ENCODE data around the gene TIMP3. TPM values are rescaled to one million over a fixed set of nuclear protein-coding genes. Genes with fewer than 3 reads are reported as not detected.

Gene TIMP3
- total RNA-seq, 1 donor from 2014 or later, result 37.3 TPM

GRCh38 chr22:32897400-32897799 lies 95.9 kb downstream of the TIMP3 start:
- DNase-seq (ENCODE audit: extremely low spot score, unreplicated experiment), result no peak
- TF ChIP-seq CTCF (IDR thresholded peaks at IDR 0.05), result no peak
- no peak overlapping the region for H3K4me3 Mint-ChIP-seq (ENCODE audit: unreplicated experiment)
- no peak overlapping the region for H3K27ac Mint-ChIP-seq (ENCODE audit: unreplicated experiment)
- no peaks in the 10 kb centered on the region for H3K36me3 Mint-ChIP-seq (ENCODE audit: unreplicated experiment)
- peaks cover 3% of the 10 kb centered on the region for H3K27me3 Mint-ChIP-seq (ENCODE audit: unreplicated experiment)
- no peaks in the 10 kb centered on the region for H3K4me1 Mint-ChIP-seq (ENCODE audit: unreplicated experiment)
- no peaks in the 10 kb centered on the region for H3K9me3 Mint-ChIP-seq (ENCODE audit: unreplicated experiment)

GRCh38 chr22:32900886-32901635 lies 99.6 kb downstream of the TIMP3 start:
- no peak for DNase-seq (ENCODE audit: extremely low spot score, unreplicated experiment)
- H3K27ac Mint-ChIP-seq (ENCODE audit: unreplicated experiment), result no peak overlapping the region

GRCh38 chr22:32901925-32902324 lies 100.4 kb downstream of the TIMP3 start:
- Mint-ChIP-seq H3K36me3 (ENCODE audit: unreplicated experiment) (no peaks in the 10 kb centered on the region), H3K27ac (ENCODE audit: unreplicated experiment) (no peak overlapping the region), H3K4me3 (ENCODE audit: unreplicated experiment) (no peak overlapping the region), H3K9me3 (ENCODE audit: unreplicated experiment) (no peaks in the 10 kb centered on the region), H3K27me3 (ENCODE audit: unreplicated experiment) (no peaks in the 10 kb centered on the region), H3K4me1 (ENCODE audit: unreplicated experiment) (no peaks in the 10 kb centered on the region)
- no peak for TF ChIP-seq CTCF (IDR thresholded peaks at IDR 0.05)
- DNase-seq (ENCODE audit: extremely low spot score, unreplicated experiment), result no peak

More at GRCh38 chr22:32900886-32901635, 99.6 kb downstream of the TIMP3 start:
- no peak for TF ChIP-seq CTCF (IDR thresholded peaks at IDR 0.05)
- no peak overlapping the region for H3K4me3 Mint-ChIP-seq (ENCODE audit: unreplicated experiment)
- no peaks in the 10 kb centered on the region for H3K4me1 Mint-ChIP-seq (ENCODE audit: unreplicated experiment)
- no peaks in the 10 kb centered on the region for H3K9me3 Mint-ChIP-seq (ENCODE audit: unreplicated experiment)
- H3K27me3 Mint-ChIP-seq (ENCODE audit: unreplicated experiment), result no peaks in the 10 kb centered on the region
- H3K36me3 Mint-ChIP-seq (ENCODE audit: unreplicated experiment), result no peaks in the 10 kb centered on the region

GRCh38 chr22:32903507-32903906 lies 102.0 kb downstream of the TIMP3 start:
- DNase-seq (ENCODE audit: extremely low spot score, unreplicated experiment), result no peak
- H3K27me3 Mint-ChIP-seq (ENCODE audit: unreplicated experiment), result no peaks in the 10 kb centered on the region
- no peaks in the 10 kb centered on the region for H3K4me1 Mint-ChIP-seq (ENCODE audit: unreplicated experiment)
- no peak for TF ChIP-seq CTCF (IDR thresholded peaks at IDR 0.05)
- H3K9me3 Mint-ChIP-seq (ENCODE audit: unreplicated experiment), result no peaks in the 10 kb centered on the region
- H3K36me3 Mint-ChIP-seq (ENCODE audit: unreplicated experiment), result no peaks in the 10 kb centered on the region
- no peak overlapping the region for H3K27ac Mint-ChIP-seq (ENCODE audit: unreplicated experiment)
- H3K4me3 Mint-ChIP-seq (ENCODE audit: unreplicated experiment), result no peak overlapping the region

- no peak overlapping the region for H3K27ac Mint-ChIP-seq (ENCODE audit: unreplicated experiment)
- H3K4me3 Mint-ChIP-seq (ENCODE audit: unreplicated experiment), result no peak overlapping the region
- H3K27me3 Mint-ChIP-seq (ENCODE audit: unreplicated experiment), result no peaks in the 10 kb centered on the region
- no peaks in the 10 kb centered on the region for H3K9me3 Mint-ChIP-seq (ENCODE audit: unreplicated experiment)
- H3K36me3 Mint-ChIP-seq (ENCODE audit: unreplicated experiment), result no peaks in the 10 kb centered on the region
- no peak for DNase-seq (ENCODE audit: extremely low spot score, unreplicated experiment)
- TF ChIP-seq CTCF (IDR thresholded peaks at IDR 0.05), result no peak
- H3K4me1 Mint-ChIP-seq (ENCODE audit: unreplicated experiment), result no peaks in the 10 kb centered on the region
Observed at GRCh38 chr22:32904044-32904443, 102.5 kb downstream of the TIMP3 start.
